UCSD-AML1 (cell line): ENCODE data around the gene STPG4.

Source experiments
- DNase-seq: peaks from one replicate; lab custom pipeline; 2025; ENCODE audit not compliant: unreplicated experiment; lab: John Stamatoyannopoulos, UW

STPG4 gene

DNA sequence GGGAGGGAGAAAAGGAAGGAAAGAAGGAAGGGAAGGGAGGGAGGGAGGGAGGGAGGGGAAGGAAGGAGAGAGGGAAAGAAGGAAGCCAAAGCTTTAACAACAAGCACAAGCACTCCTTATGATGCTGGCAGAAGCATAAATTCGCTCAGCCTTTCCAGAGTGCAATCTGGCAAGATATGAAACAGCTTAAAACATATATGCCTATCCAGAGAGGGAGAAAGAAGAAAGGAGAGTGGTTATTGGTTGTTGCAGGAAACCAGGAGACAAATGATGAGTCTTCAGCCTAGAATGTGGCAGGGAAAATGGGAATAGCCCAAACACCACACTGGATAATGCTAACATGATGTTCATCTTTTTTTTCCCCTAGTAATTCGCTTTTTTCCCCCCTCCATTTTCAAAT lies 64.0 kb downstream of the STPG4 start:
- no peak for DNase-seq

DNA sequence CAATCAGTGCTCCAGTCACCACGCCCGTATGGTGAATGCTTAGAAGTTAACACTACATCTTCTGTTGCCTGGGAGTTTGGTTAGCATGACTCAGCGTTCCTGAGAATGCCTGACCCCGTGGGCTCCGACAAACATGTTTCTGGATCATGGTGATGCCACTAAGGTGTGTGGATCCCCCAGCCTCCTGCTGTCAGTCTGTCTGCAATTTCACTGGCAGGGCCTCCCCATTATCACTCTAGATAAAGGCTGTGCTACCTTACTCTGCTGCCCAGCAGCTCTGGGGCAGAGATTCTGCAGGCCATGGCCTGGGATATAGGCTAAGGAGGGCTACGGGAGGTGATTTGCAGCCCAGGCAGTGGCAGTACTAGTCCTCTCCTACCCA lies 66.0 kb downstream of the STPG4 start:
- no peak for DNase-seq

- DNase-seq: peak; percentile 66
Observed at GRCh38 chr2:47088371-47089082, 66.6 kb downstream of the STPG4 start.

DNA sequence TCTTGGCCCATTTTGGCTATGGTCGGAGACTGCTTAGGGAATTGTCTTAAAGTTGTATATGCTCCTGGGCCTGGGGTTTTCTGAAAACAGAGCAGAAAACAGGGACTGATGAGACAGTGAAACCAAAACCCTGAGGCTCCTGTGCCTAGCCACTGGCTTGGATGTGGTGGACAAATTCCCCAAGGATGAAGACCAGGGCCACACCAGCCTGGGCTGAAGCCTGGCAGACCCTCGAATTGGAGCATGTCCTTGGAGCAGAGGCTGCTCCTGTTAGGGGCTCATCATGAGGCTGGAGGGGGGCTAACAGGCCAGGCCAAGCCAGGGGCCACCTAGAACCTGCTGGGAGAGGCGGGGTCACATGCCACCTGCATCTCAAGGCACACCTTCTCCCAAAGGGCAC lies 68.1 kb downstream of the STPG4 start:
- DNase-seq: no peak

GRCh38 chr2:47086571-47086970 lies 68.5 kb downstream of the STPG4 start:
- DNase-seq: no peak

DNA sequence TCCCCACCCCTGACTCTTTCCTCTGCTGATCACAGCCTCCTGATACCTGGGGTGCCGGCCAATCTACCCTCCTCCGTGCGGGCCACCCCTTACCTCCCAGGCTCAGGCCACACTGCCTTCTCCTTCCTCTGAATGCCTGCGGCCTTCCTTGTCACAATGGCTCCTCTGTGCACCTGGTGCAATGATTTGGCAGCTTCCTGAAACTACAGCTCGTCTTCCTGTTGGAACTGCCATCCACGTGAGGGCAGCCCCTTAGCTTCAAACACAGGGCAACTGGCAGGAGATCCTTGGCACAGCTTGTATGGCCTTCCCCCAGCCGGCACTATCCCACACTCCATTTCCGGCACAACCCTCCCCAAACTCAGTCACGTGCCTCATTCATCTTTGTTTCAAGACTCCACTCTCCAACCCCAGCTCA lies 69.0 kb downstream of the STPG4 start:
- DNase-seq: no peak

GRCh38 chr2:47083886-47084687 lies 71.0 kb downstream of the STPG4 start:
- peak; percentile 71 for DNase-seq

DNA sequence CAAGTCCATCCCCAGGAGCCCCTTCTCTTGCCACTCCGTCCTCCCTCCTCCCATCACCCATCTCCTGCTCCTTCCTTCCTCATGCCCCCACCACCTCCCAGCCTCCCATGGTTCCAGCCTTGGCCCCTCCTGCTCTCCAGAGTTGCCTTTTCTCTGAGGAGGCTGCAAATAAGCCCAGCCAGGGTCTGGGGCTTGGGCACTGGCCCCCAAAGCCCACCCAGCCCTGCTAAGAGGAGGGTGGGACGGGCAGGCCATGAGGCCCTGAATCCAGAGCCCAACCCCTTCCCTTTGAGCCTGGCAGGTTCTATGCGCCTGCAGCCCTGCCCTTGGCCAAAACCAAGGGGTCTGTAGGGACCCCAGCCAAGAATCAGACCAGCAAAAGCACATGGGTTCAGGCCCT lies 71.6 kb downstream of the STPG4 start:
- DNase-seq: no peak

DNA sequence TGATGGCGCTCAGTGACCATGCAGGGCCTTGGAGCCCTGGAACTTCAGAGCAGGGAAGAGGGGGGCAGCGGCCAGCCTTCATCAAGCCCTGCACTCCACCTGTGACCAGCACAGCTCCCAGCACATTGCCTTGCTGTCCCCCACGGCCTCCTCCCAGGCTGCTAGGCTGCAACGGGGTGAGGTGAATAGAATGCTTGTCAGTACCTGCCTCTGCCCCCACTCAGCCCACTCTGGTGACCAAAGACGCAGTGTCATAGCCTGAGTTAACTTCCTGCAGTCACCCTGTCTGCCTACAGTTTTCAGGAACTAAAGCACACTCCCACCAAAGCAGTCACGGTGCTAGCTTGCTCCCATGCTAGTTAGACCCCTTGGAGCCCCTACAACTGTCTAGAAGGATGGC lies 72.1 kb downstream of the STPG4 start:
- DNase-seq: no peak

DNA sequence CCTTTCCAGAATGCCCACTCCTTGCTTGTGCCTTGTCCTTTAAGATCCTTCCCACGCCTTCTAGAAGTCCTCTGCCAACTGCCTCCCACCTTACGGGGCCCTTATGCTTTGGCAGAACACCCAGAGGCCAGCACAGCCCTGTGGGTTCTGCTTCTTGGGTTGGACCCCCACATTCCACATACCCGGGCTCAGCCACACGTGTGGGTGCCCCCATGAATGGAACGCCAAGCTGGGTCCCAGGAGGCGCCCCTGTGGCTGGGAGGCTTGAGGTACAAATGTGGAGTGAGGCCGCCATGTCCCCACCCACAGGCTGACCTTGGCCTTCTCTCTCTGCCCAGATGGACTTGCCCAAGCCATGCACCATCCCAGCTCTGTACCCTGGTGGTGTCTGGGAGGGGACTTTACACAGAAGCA lies 74.2 kb downstream of the STPG4 start:
- no peak for DNase-seq

DNA sequence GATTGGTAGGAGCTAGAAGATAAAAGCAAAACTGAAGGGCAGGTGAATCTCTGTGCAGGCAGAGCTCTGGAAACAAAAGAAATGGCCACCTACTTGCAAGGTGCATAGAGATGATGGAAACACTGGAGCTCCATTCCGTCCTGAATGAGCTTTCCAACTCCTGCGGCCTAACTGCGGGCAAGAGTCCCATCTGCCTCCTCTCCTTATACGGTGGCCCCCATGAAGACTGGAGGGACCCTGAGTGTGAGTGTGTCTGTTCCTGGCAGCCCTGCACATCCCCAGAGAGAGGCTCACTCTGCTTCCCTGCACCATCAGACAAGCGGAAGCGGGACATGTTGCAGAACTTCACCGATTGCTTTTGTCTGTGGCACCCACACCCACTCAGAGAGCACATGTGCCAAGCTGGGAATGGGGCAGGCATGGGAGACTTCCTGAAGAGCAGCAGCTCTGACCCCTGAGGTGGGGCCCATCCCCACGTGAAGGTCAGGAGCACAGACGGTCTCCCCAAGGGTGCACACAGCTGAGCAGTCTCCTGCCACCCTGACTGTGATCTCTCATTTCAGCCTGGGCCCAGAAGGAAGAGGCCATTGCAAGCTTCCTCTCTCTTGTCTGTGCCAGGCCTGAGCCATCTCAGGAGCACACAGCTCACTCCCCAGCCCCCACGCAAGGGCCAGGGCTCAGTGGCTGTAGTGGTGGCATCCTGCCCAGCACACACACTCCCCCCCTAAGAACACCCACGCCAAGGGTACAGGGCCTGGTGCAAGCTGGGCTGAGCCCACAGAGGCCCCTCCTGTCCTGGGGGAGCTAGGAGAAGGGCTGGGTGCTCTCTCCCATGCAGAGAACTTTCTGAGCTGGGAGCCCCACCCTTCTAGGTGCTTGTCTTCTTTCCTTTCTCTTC lies 75.3 kb downstream of the STPG4 start:
- DNase-seq: peak; percentile 27

DNA sequence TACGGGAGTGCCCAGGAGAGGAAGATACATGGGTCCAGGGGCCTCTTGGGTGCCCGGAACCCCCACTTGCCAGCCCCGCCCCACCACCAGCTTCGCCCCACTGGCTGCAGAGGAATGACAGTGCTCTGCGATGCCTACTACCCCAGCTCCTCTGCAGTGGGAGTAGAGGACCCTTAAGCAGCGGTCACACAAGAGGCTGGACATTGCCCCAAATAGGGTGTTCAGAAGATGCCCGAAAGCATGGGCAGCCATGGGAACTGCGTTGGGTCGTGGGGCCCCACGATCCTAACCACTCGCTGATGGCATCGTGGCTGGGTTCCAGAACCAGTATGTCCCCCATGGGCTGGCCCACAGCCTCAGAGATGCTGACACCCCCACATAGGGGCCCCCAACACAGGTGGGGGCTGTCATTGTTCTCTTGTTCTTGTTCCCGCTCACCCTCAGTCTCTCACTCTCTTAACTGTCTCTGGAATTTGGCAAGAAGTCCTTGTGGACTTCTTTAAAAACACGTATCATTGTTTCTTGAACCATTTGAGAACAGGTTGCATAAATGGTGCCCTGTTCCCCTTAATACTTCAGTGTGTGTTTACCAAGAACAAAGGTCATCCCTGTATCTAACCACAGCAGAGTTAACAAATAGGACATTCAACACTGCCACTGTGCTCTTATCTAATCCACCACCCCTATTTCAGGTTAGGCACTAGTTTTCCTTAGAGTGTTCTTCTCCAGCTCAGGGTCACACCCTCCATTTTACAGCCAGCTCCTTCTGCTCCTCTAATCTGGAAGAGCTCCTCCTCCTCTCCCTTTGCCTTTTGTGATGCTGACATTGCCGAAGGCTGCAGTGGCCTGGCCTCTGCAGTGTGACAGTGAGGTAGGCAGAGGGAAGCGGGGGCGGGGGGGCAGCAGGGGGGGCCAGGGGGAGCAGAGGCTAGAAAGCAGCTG lies 76.3 kb downstream of the STPG4 start:
- DNase-seq: no peak

GRCh38 chr2:47077442-47078117 lies 77.5 kb downstream of the STPG4 start:
- DNase-seq: no peak

- no peak for DNase-seq
Observed at GRCh38 chr2:47076586-47077441, 78.3 kb downstream of the STPG4 start.

DNA sequence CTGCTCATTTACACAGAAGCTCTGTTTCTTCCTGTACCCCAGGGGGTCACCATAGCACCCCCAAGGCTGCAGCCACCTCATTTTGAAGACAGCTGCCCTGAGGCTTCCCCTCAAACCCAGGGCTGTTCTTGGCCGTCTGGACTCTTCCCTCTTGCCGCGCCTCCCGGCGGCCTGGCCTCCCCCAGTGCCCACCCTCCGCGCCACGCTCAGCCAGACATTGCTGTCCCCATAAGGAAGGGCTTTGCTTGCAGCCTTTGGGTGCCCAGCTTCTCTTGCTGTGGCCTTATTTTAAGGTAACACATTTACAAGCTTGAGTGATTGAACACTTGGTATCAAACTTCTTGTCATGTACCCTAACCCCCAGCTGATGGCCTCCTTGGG lies 79.0 kb downstream of the STPG4 start:
- no peak for DNase-seq

- no peak for DNase-seq
Observed at GRCh38 chr2:47075361-47076125, 79.6 kb downstream of the STPG4 start.

DNA sequence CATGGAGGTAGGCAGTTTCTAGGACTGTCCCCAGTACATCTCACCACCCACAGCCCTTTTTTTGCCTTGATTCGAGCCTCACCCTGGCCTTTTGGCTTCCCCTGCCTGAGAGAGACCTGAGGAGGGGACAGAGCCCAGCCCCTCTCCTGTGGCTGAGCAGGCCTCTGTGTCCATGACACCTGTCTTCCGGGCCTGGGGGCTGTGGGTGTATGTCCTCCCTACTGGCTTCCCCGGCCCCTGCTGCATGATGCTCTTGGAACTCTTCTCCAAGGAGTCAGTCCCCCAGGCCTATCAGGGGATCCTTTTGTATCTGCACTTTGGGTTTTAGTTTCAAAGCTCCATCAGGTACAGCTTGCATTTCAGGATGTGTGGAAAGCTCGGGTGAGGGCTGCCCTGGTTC lies 80.4 kb downstream of the STPG4 start:
- no peak for DNase-seq

DNA sequence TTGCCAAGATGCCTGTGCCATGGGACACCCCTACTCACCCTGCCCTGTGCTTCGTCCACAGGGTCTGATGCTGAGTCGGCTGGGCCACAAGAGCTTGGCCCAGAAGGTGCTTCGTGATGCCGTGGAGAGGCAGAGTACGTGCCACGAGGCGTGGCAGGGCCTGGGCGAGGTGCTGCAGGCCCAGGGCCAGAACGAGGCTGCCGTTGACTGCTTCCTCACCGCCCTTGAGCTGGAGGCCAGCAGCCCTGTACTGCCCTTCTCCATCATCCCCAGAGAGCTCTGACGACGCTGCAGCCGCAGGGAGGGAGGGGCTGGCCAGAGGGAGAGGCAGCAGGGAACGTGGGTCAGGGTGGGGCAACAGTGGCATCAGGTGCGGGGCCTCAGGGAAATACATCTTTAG lies 81.5 kb downstream of the STPG4 start:
- DNase-seq: no peak
